GM06990 (cell line): Measurements from ENCODE around the gene MBLAC1.

Experiments
- DNase-seq: peaks from one replicate; pipeline ENCODE4 v3.0.0-alpha.2; 2011; ENCODE audit not compliant: insufficient read length; ENCODE audit errors: extremely low read depth
- H3K27me3 ChIP-seq: replicated peaks from 2 replicates; pipeline ENCODE4 v1.6.0; 2011; ENCODE audit warnings: low read length; ENCODE audit not compliant: control insufficient read depth, insufficient read depth
- H3K36me3 ChIP-seq: 2 replicates; pipeline ENCODE4 v1.5.1; 2011; ENCODE audit warnings: low read length; ENCODE audit not compliant: control insufficient read depth, insufficient read depth
- H3K4me3 ChIP-seq: replicated peaks from 2 replicates; pipeline ENCODE4 v1.5.1; 2011; ENCODE audit warnings: low read depth, mild to moderate bottlenecking, control low read depth, low read length
- CTCF ChIP-seq: IDR thresholded peaks from 2 replicates; pipeline ENCODE4 v1.5.1; 2011; ENCODE audit warnings: low read length, control low read depth, mild to moderate bottlenecking, inconsistent platforms; ENCODE audit not compliant: insufficient read depth, poor library complexity, severe bottlenecking

MBLAC1 gene

GRCh38 chr7:100107125-100107737 lies 19.5 kb upstream of the MBLAC1 start:
- Histone ChIP-seq H3K36me3 (peaks cover 23% of the 10 kb centered on the region), H3K4me3 (no peak overlapping the region), H3K27me3 (no peaks in the 10 kb centered on the region)
- no peak for TF ChIP-seq CTCF
- no peak for DNase-seq

GRCh38 chr7:100107890-100108289 lies 18.9 kb upstream of the MBLAC1 start:
- TF ChIP-seq CTCF: no peak
- DNase-seq: no peak
- no peak overlapping the region for H3K4me3 ChIP-seq
- no peaks in the 10 kb centered on the region for H3K27me3 ChIP-seq
- peaks cover 23% of the 10 kb centered on the region for H3K36me3 ChIP-seq

GRCh38 chr7:100109521-100110163 lies 17.1 kb upstream of the MBLAC1 start:
- DNase-seq: no peak
- Histone ChIP-seq H3K36me3 (peaks cover 27% of the 10 kb centered on the region), H3K4me3 (no peak overlapping the region), H3K27me3 (no peaks in the 10 kb centered on the region)
- TF ChIP-seq CTCF: no peak

- Histone ChIP-seq H3K4me3 (no peak overlapping the region), H3K27me3 (no peaks in the 10 kb centered on the region), H3K36me3 (peaks cover 22% of the 10 kb centered on the region)
- TF ChIP-seq CTCF: no peak
- DNase-seq: no peak
Measured at GRCh38 chr7:100111156-100111555, 15.6 kb upstream of the MBLAC1 start.

- Histone ChIP-seq H3K4me3 (no peak overlapping the region), H3K27me3 (no peaks in the 10 kb centered on the region), H3K36me3 (peaks cover 21% of the 10 kb centered on the region)
- no peak for TF ChIP-seq CTCF
- no peak for DNase-seq
Measured at GRCh38 chr7:100111914-100112313, 14.9 kb upstream of the MBLAC1 start.
